Stimulated activated CD4-positive, alpha-beta T cell treated with anti-CD3 and anti-CD28 coated beads, Interleukin-12 subunit alpha, Interleukin-12 subunit beta, amount 100 ng/mL, for 4 hours (primary cell): ENCODE measurements around the gene HOXB4.

ENCODE experiments used
- DNase-seq: peaks from one replicate; pipeline ENCODE4 v3.0.0-alpha.2; 2020

HOXB4 gene

GRCh38 chr17:48613862-48614694, 35.9 kb upstream of the HOXB4 start:
- DNase-seq: no peak

- peak; percentile 50 for DNase-seq
Observed at GRCh38 chr17:48612854-48613691, 34.9 kb upstream of the HOXB4 start.

- no peak for DNase-seq
Observed at GRCh38 chr17:48612456-48612853, 34.3 kb upstream of the HOXB4 start.

- no peak for DNase-seq
Observed at GRCh38 chr17:48611681-48612455, 33.7 kb upstream of the HOXB4 start.

GRCh38 chr17:48611213-48611612, 33.1 kb upstream of the HOXB4 start:
- no peak for DNase-seq

GRCh38 chr17:48610282-48611211, 32.4 kb upstream of the HOXB4 start, which contains the start of gene HOXB7:
Gene HOXB7 (minus strand): TSS chr17:48611017. CDS start chr17:48610918, 99 bp downstream.
- DNase-seq: peak; percentile 60

GRCh38 chr17:48609759-48610281, 31.7 kb upstream of the HOXB4 start:
- no peak for DNase-seq

- no peak for DNase-seq
Observed at GRCh38 chr17:48609033-48609432, 30.9 kb upstream of the HOXB4 start.

GRCh38 chr17:48608494-48608834, 30.3 kb upstream of the HOXB4 start:
- DNase-seq: no peak

- DNase-seq: no peak
Observed at GRCh38 chr17:48606892-48607614, 28.9 kb upstream of the HOXB4 start.

GRCh38 chr17:48605991-48606891, 28.1 kb upstream of the HOXB4 start:
- no peak for DNase-seq

- DNase-seq: no peak
Observed at GRCh38 chr17:48605409-48605919, 27.3 kb upstream of the HOXB4 start.

GRCh38 chr17:48604770-48605329, 26.7 kb upstream of the HOXB4 start, which contains the start of gene HOXB6:
Gene HOXB6 (minus strand): TSS chr17:48604986. CDS start chr17:48598150, 6,836 bp downstream.
- no peak for DNase-seq

GRCh38 chr17:48603959-48604769, 26.0 kb upstream of the HOXB4 start:
- DNase-seq: no peak

- no peak for DNase-seq
Observed at GRCh38 chr17:48601539-48602425, 23.6 kb upstream of the HOXB4 start.

- no peak for DNase-seq
Observed at GRCh38 chr17:48601207-48601538, 23.0 kb upstream of the HOXB4 start.
